Adipose tissue (tissue), 3 donors: ENCODE data around the gene COX19. TPM values are rescaled to one million over a fixed set of nuclear protein-coding genes. Genes with fewer than 3 reads are reported as not detected.
"Not testable (repeated sequence)": the region's sequence is repeated elsewhere in the genome, so short reads cannot be mapped to it uniquely, and the experiment has no call there.

Source experiments
- H3K27ac ChIP-seq: one replicate; pipeline ENCODE4 v1.5.1; 2013; ENCODE audit warnings: low read depth, low read length
- WGBS, 3 donors: extraction: QIAGEN DNeasy Blood & Tissue Kit; methylation state at CpG; one replicate each; pipeline ENCODE4 v1.1.7; 2013; 5-methylcytosine and 5-hydroxymethylcytosine counted together
- polyA plus RNA-seq, 3 donors: library from polyadenylated mRNA; stranded (reverse); fragments of 200-250 nt; gene quantifications; one replicate each; pipeline ENCODE4 v1.2.3, GENCODE V29; 2013
- donor health status: healthy with polysubstance abuse.
- donor health status: Bipolar disorder and iron deficiency.
- donor health status: healthy.

COX19 gene
- polyA plus RNA-seq, 3 donors, result 3.7 to 5.1 (median 4.8) TPM

- WGBS, 3 donors, result 86 to 91% (median 89%) methylated on average over 24 of the region's 24 CpGs
- H3K27ac ChIP-seq, result no peak overlapping the region
Measured at GRCh38 chr7:968205-969105, 6.9 kb downstream of the COX19 start.

GRCh38 chr7:967361-968082 is 7.8 kb downstream of the COX19 start:
- 90 to 92% (median 91%) methylated on average over 39 of the region's 39 CpGs for WGBS, 3 donors
- no peak overlapping the region for H3K27ac ChIP-seq

GRCh38 chr7:966291-967069 is 8.9 kb downstream of the COX19 start:
- whole genome bisulfite sequencing, 3 donors, result 79 to 85% (median 85%) methylated on average over 22 of the region's 22 CpGs
- no peak overlapping the region for H3K27ac ChIP-seq

- H3K27ac ChIP-seq, result no peak overlapping the region
- WGBS, 3 donors, result 15 to 45% (median 22%) methylated on average over 27 of the region's 27 CpGs
Measured at GRCh38 chr7:964401-965231, 10.7 kb downstream of the COX19 start.

GRCh38 chr7:963236-964078 is 11.9 kb downstream of the COX19 start:
- H3K27ac ChIP-seq, result no peak overlapping the region
- 19 to 30% (median 29%) methylated on average over 31 to 37 of the region's 37 CpGs for WGBS, 3 donors

GRCh38 chr7:962401-963081 is 12.8 kb downstream of the COX19 start:
- WGBS, 3 donors, result 81 to 92% (median 86%) methylated on average over 15 to 17 of the region's 17 CpGs
- no peak overlapping the region for H3K27ac ChIP-seq

- no peak overlapping the region for H3K27ac ChIP-seq
- WGBS, 3 donors, result 87 to 88% (median 88%) methylated on average over 31 to 37 of the region's 37 CpGs
Measured at GRCh38 chr7:961546-962400, 13.6 kb downstream of the COX19 start.

GRCh38 chr7:960972-961371 is 14.4 kb downstream of the COX19 start:
- WGBS, 3 donors, result 42 to 68% (median 50%) methylated on average over 13 of the region's 13 CpGs
- H3K27ac ChIP-seq, result not testable (repeated sequence)

- 64 to 79% (median 72%) methylated on average over 31 of the region's 31 CpGs for WGBS, 3 donors
- no peak overlapping the region for H3K27ac ChIP-seq
Measured at GRCh38 chr7:960269-960871, 15.0 kb downstream of the COX19 start.

GRCh38 chr7:959740-960139 is 15.6 kb downstream of the COX19 start:
- 91 to 94% (median 92%) methylated on average over 10 of the region's 10 CpGs for WGBS, 3 donors

GRCh38 chr7:959271-959670 is 16.1 kb downstream of the COX19 start:
- 74 to 81% (median 81%) methylated on average over 20 of the region's 20 CpGs for WGBS, 3 donors

More at GRCh38 chr7:959740-960139, 15.6 kb downstream of the COX19 start:
- not testable (repeated sequence) for H3K27ac ChIP-seq

GRCh38 chr7:958221-959200 is 16.8 kb downstream of the COX19 start:
- H3K27ac ChIP-seq, result no peak overlapping the region
- 78 to 82% (median 81%) methylated on average over 34 to 36 of the region's 36 CpGs for WGBS, 3 donors

More at GRCh38 chr7:959271-959670, 16.1 kb downstream of the COX19 start:
- H3K27ac ChIP-seq, result no peak overlapping the region

- no peak overlapping the region for H3K27ac ChIP-seq
- 62 to 84% (median 66%) methylated on average over 30 to 32 of the region's 32 CpGs for WGBS, 3 donors
Measured at GRCh38 chr7:957418-958220, 17.7 kb downstream of the COX19 start.
